Loucy (cell line): ENCODE measurements around the gene WLS.

Experiments
- EZH2phosphoT487 ChIP-seq: fragments of 200-600 bp; IDR thresholded peaks from 2 replicates; pipeline ENCODE4 v1.6.1; 2018; ENCODE audit warnings: antibody characterized with exemption, mild to moderate bottlenecking, moderate library complexity, borderline replicate concordance
- TF ChIP-seq, protein P1 (sequence below): fragments of 200-600 bp; sonication (generic); conservative IDR thresholded peaks from 2 replicates; pipeline ENCODE4 v1.5.1; 2014; ENCODE audit warnings: mild to moderate bottlenecking, antibody characterized with exemption, low read length

GRCh38 chr1:68198752-68199151 is 33.6 kb downstream of the WLS start:
- TF ChIP-seq, protein P1, sequence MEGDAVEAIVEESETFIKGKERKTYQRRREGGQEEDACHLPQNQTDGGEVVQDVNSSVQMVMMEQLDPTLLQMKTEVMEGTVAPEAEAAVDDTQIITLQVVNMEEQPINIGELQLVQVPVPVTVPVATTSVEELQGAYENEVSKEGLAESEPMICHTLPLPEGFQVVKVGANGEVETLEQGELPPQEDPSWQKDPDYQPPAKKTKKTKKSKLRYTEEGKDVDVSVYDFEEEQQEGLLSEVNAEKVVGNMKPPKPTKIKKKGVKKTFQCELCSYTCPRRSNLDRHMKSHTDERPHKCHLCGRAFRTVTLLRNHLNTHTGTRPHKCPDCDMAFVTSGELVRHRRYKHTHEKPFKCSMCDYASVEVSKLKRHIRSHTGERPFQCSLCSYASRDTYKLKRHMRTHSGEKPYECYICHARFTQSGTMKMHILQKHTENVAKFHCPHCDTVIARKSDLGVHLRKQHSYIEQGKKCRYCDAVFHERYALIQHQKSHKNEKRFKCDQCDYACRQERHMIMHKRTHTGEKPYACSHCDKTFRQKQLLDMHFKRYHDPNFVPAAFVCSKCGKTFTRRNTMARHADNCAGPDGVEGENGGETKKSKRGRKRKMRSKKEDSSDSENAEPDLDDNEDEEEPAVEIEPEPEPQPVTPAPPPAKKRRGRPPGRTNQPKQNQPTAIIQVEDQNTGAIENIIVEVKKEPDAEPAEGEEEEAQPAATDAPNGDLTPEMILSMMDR, result no peak
- TF ChIP-seq EZH2phosphoT487, result no peak
